K562 (cell line): ENCODE results near the gene PBX1. TPM values are rescaled to one million over a fixed set of nuclear protein-coding genes. Genes with fewer than 3 reads are reported as not detected.

Experiments
- ATAC-seq: fragments of 200-7000 bp; cut with Tn5 transposase; 3 replicates; pipeline ENCODE4 v1.9.1; 2020; ENCODE audit warnings: moderate library complexity
- BruUV-seq: library from RNA; stranded (reverse); fragments of 400-500 nt; replicated peaks from 2 replicates; lab custom pipeline; 2021; lab: Mats Ljungman, UMichigan
- CTCF ChIA-PET: fragments of 300-600 bp; formaldehyde crosslinking; extraction: SDS; loops from one replicate; lab custom pipeline; 2021; ENCODE audit warnings: low intra/inter-chr PET ratio; lab: Yijun Ruan, JAX
- POLR2A ChIA-PET: fragments of 300-600, 350-650 bp; sonication (Branson Sonifier 250); formaldehyde crosslinking; extraction: SDS; loops from one replicate; lab custom pipeline; 2021; ENCODE audit warnings: antibody characterized with exemption, inconsistent platforms; lab: Yijun Ruan, JAX
- DNase-seq, 4 experiments: peaks; one replicate each; pipeline versions ENCODE4 v3.0.0 to v3.0.0-alpha.2; 2011 to 2018; ENCODE audit warnings: low spot score in 3 of 4, mixed read lengths in 3 of 4; ENCODE audit errors: extremely low read depth in 1 of 4
- FAIRE-seq: peaks from 2 replicates; lab custom pipeline; 2011; peaks lifted over from hg19 to GRCh38; lab: Jason Lieb, UNC
- H2AFZ ChIP-seq: 2 replicates; pipeline ENCODE4 v1.6.0; 2011; ENCODE audit warnings: low read depth, low read length, control low read depth, inconsistent platforms
- H3K27ac ChIP-seq: fragments of 200-600 bp; 3 replicates; pipeline ENCODE4 v1.8.0; 2011; ENCODE audit warnings: low read depth, mild to moderate bottlenecking, control low read depth, inconsistent platforms, low read length, moderate library complexity, mixed read lengths; ENCODE audit errors: extremely low read depth
- H3K27me3 ChIP-seq, 2 experiments: fragments of 300-600 bp in 1 of 2; 2 replicates in 1 of 2; 3 replicates in 1 of 2; pipeline versions ENCODE4 v1.6.0 to v1.8.0; 2011; ENCODE audit warnings: inconsistent platforms in 2 of 2, low read length in 2 of 2, mild to moderate bottlenecking in 1 of 2, mixed read lengths in 1 of 2, moderate library complexity in 1 of 2; ENCODE audit not compliant: control insufficient read depth in 2 of 2, insufficient read depth in 2 of 2
- H3K36me3 ChIP-seq: fragments of 300-600 bp; 3 replicates; pipeline ENCODE4 v1.8.0; 2011; ENCODE audit warnings: mild to moderate bottlenecking, low read length, inconsistent platforms; ENCODE audit not compliant: control insufficient read depth, insufficient read depth
- H3K4me1 ChIP-seq, 2 experiments: fragments of 200-600 bp in 1 of 2; replicated peaks in 1 of 2; 2 replicates in 1 of 2; 3 replicates in 1 of 2; pipeline versions ENCODE4 v1.5.1 to v1.8.0; 2011; ENCODE audit warnings: inconsistent platforms in 2 of 2, low read length in 2 of 2, mild to moderate bottlenecking in 1 of 2, mixed read lengths in 1 of 2, moderate library complexity in 1 of 2; ENCODE audit not compliant: control insufficient read depth in 2 of 2, insufficient read depth in 2 of 2
- H3K4me2 ChIP-seq: 2 replicates; pipeline ENCODE4 v1.6.1; 2011; ENCODE audit warnings: low read length, control low read depth, inconsistent platforms, mixed read lengths; ENCODE audit not compliant: insufficient read depth
- H3K4me3 ChIP-seq: fragments of 200-600 bp; sonication (generic), shearing (Covaris generic); 2 replicates; pipeline ENCODE4 v1.5.1; 2016; ENCODE audit warnings: control low read depth, inconsistent platforms
- H3K79me2 ChIP-seq: fragments of 200-600 bp; 3 replicates; pipeline ENCODE4 v1.8.0; 2011; ENCODE audit warnings: low read length, inconsistent platforms; ENCODE audit not compliant: control insufficient read depth, insufficient read depth
- H3K9ac ChIP-seq, 2 experiments: 2 replicates each; pipeline versions ENCODE4 v1.6.0 to v1.6.1; 2011; ENCODE audit warnings: low read depth in 2 of 2, low read length in 2 of 2, control low read depth in 1 of 2, inconsistent platforms in 1 of 2, mild to moderate bottlenecking in 1 of 2, mixed read lengths in 1 of 2; ENCODE audit not compliant: insufficient read depth in 1 of 2
- H3K9me1 ChIP-seq: one replicate; pipeline ENCODE4 v1.6.0; 2011; ENCODE audit warnings: inconsistent platforms, mild to moderate bottlenecking, low read length, moderate library complexity; ENCODE audit not compliant: control insufficient read depth, insufficient read depth
- H3K9me3 ChIP-seq: replicated peaks from 2 replicates; pipeline ENCODE4 v1.5.1; 2011; ENCODE audit warnings: low read depth, low read length, inconsistent platforms; ENCODE audit not compliant: control insufficient read depth, insufficient read depth
- H4K20me1 ChIP-seq: replicated peaks from 2 replicates; pipeline ENCODE4 v1.6.1; 2011; ENCODE audit warnings: low read length, inconsistent platforms, mixed read lengths; ENCODE audit not compliant: control insufficient read depth, insufficient read depth
- ARID2 ChIP-seq: fragments of 450-650 bp; IDR thresholded peaks from 2 replicates; pipeline ENCODE4 v1.6.1; 2017; ENCODE audit warnings: antibody characterized with exemption, mild to moderate bottlenecking
- ATF7 ChIP-seq: fragments of 450-650 bp; IDR thresholded peaks from 2 replicates; pipeline ENCODE4 v1.7.1; 2014; ENCODE audit warnings: mild to moderate bottlenecking, moderate library complexity
- HNRNPLL ChIP-seq: fragments of 200-400 bp; formaldehyde crosslinking; IDR thresholded peaks from 2 replicates; pipeline ENCODE4 v1.6.1; 2017; ENCODE audit warnings: low read length, low read depth, mild to moderate bottlenecking; ENCODE audit not compliant: poor library complexity, severe bottlenecking
- PRMT5 ChIP-seq: sonication (generic); formaldehyde crosslinking; IDR thresholded peaks from 2 replicates; pipeline ENCODE4 v1.5.0; 2020; ENCODE audit warnings: missing genetic modification reagents
- in situ Hi-C: fragments of 300-500 bp; cut with MboI; formaldehyde crosslinking; loops from 4 replicates; pipeline ENCODE4 v1.15.0; 2018; ENCODE audit warnings: inconsistent platforms, mixed read lengths
- intact Hi-C: fragments of 100-400 bp; cut with micrococcal nuclease; formaldehyde crosslinking; loops from 2 replicates; pipeline ENCODE4 v1.14.2; 2022
- polyA plus RNA-seq, 8 experiments: library from polyadenylated mRNA; depleted of rRNA in 4 of 8; stranded (reverse) in 5 of 8; unstranded in 3 of 8; fragments of >200 nt; fragmentation: Nextera tagmentation in 2 of 8; fragmentation: Illumina TruSeq in 1 of 8; extraction: Ambion mirVana in 2 of 8; extraction: Trizol in 1 of 8; gene quantifications; 2 replicates each; pipeline versions ENCODE4 v1.2.1 to v1.2.3, GENCODE V29; 2011 to 2014; ENCODE audit warnings: inconsistent platforms in 1 of 8, missing spikeins in 1 of 8
- total RNA-seq, 7 experiments: library from RNA; depleted of rRNA in 6 of 7; stranded (reverse); fragments of >200 nt in 6 of 7; fragmentation: Illumina TruSeq in 2 of 7; extraction: Trizol in 2 of 7; gene quantifications; 2 replicates each; pipeline versions ENCODE4 v1.2.1 to v1.2.3, GENCODE V29; 2011 to 2021; ENCODE audit warnings: low replicate concordance in 1 of 7
- TF ChIP-seq, protein P1 (sequence below): fragments of 450-650 bp; IDR thresholded peaks from 2 replicates; pipeline ENCODE4 v1.6.1; 2018; ENCODE audit warnings: mild to moderate bottlenecking, low read depth; ENCODE audit not compliant: partially characterized antibody
- TF ChIP-seq, protein P2 (sequence below): fragments of 450-650 bp; IDR thresholded peaks from 2 replicates; pipeline ENCODE4 v1.6.1; 2016

PBX1 gene
- total and polyA plus RNA-seq, 9 of the 15 experiments (the other 6 are each of a cell fraction or from before 2014, with no cell fraction given) = 0.03 to 0.62 (median 0.17) TPM

DNA sequence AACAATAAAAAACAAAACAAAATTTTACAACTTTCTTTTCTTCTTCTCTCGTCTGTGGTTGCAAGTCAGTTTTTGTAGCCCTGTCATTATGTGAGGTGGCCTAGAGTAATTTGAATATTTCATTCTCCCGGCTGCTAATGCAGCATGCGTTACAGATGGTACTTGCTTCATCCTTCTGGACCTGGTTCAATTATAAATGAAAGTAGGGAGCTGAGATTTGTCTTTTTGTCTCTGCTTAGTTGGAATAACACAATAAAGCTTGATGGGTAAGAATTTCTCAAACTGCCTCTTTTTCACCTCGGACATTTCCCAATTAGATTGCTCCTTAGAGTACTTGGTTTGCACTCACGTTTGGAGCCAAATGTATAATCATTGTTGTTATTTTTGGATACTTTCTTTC lies 201.6 kb downstream of the PBX1 start (continued):
- TF ChIP-seq, protein P1, sequence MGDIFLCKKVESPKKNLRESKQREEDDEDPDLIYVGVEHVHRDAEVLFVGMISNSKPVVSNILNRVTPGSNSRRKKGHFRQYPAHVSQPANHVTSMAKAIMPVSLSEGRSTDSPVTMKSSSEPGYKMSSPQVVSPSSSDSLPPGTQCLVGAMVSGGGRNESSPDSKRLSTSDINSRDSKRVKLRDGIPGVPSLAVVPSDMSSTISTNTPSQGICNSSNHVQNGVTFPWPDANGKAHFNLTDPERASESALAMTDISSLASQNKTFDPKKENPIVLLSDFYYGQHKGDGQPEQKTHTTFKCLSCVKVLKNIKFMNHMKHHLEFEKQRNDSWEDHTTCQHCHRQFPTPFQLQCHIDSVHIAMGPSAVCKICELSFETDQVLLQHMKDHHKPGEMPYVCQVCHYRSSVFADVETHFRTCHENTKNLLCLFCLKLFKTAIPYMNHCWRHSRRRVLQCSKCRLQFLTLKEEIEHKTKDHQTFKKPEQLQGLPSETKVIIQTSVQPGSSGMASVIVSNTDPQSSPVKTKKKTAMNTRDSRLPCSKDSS = no peak

DNA sequence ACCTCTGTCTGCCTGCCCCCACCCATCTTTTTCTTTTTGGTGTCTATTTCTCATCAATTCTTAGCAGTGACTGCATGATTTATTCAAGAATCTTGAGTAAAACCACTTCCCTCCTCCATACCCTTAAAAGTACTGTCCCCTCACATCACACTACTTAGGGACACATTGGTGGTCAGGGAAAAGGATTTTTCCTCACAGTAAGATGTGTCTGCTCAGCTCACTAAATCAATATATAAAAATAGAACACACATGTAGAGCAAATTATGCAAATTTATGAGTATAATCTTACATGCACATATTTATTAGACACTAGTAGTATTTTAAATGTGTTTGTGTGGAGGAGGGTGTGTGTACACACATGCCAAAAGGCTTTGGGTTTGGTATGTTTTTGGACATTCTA lies 202.0 kb downstream of the PBX1 start:
- H3K9ac ChIP-seq = no peak overlapping the region
- no peak overlapping the region for H3K4me3 ChIP-seq
- intact Hi-C loops = no loop called here
- no peak overlapping the region for H3K4me2 ChIP-seq
- no peaks in the 10 kb centered on the region for H4K20me1 ChIP-seq
- no peaks in the 10 kb centered on the region for H3K79me2 ChIP-seq
- BruUV-seq = no TSS peak
- FAIRE-seq (no peak), ATAC-seq (no peak), DNase-seq (no peak)
- CTCF ChIA-PET = no interaction called here
- no peaks in the 10 kb centered on the region for H3K27me3 ChIP-seq
- no peak for TF ChIP-seq ARID2
- no peak for TF ChIP-seq PRMT5 (CRISPR knock-in tag)
- no peak for TF ChIP-seq ATF7
- TF ChIP-seq, protein P2, sequence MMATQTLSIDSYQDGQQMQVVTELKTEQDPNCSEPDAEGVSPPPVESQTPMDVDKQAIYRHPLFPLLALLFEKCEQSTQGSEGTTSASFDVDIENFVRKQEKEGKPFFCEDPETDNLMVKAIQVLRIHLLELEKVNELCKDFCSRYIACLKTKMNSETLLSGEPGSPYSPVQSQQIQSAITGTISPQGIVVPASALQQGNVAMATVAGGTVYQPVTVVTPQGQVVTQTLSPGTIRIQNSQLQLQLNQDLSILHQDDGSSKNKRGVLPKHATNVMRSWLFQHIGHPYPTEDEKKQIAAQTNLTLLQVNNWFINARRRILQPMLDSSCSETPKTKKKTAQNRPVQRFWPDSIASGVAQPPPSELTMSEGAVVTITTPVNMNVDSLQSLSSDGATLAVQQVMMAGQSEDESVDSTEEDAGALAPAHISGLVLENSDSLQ = no peak
- no peak for TF ChIP-seq HNRNPLL
- H3K27ac ChIP-seq = no peak overlapping the region
- in situ Hi-C loops = no loop called here
- no peaks in the 10 kb centered on the region for H3K36me3 ChIP-seq
- POLR2A ChIA-PET = no interaction called here
- no peaks in the 10 kb centered on the region for H3K9me3 ChIP-seq
- H3K4me1 ChIP-seq = no peaks in the 10 kb centered on the region
- H2AFZ ChIP-seq = no peak overlapping the region
- H3K9me1 ChIP-seq = no peaks in the 10 kb centered on the region
